Thyroid gland (tissue), 4 donors: ENCODE results near the gene SPACDR.

ENCODE experiments used
- CTCF ChIP-seq, 6 experiments: fragments of 200-600 bp in 3 of 6; fragments of 450-650 bp in 3 of 6; sonication (generic) in 3 of 6; IDR thresholded peaks; one replicate each; pipeline ENCODE4 v1.5.1; 2016 to 2019; ENCODE audit warnings: antibody characterized with exemption in 6 of 6, mild to moderate bottlenecking in 2 of 6, inconsistent platforms in 1 of 6, moderate library complexity in 1 of 6
- POLR2A ChIP-seq, 2 donors: fragments of 450-650 bp; IDR thresholded peaks; one replicate each; pipeline ENCODE4 v1.6.1; 2017; ENCODE audit warnings: antibody characterized with exemption in 2 of 2, mild to moderate bottlenecking in 2 of 2, moderate library complexity in 1 of 2

- TF ChIP-seq CTCF (IDR thresholded peaks at IDR 0.05) = no peak
- TF ChIP-seq POLR2A (IDR thresholded peaks at IDR 0.05) = no peak
Observed at GRCh38 chr7:100492738-100493475, 28.8 kb upstream of the SPACDR start.
